HEK293 (cell line): ENCODE data around the gene IQGAP3.
A peak's percentile ranks its signal among the peaks of the same experiment; 100 is the strongest.

Experiments used
- CTCF ChIA-PET: fragments of 350-600 bp; formaldehyde crosslinking; extraction: SDS; loops from one replicate; lab custom pipeline; 2021; ENCODE audit warnings: antibody characterized with exemption; lab: Yijun Ruan, JAX
- POLR2A ChIA-PET: fragments of 300-600 bp; formaldehyde crosslinking; extraction: SDS; loops from one replicate; lab custom pipeline; 2020; ENCODE audit warnings: antibody characterized with exemption, inconsistent platforms; lab: Yijun Ruan, JAX
- H3K27ac ChIP-seq: fragments of 200-500 bp; sonication (Bioruptor generic); 2 replicates; pipeline ENCODE4 v1.5.1; 2014; ENCODE audit warnings: low read depth, low read length, control low read depth, inconsistent platforms; ENCODE audit errors: extremely low read depth
- H3K36me3 ChIP-seq, 2 experiments: fragments of 200-500 bp in 1 of 2; sonication (Bioruptor generic) in 1 of 2; 1 replicate in 1 of 2; 2 replicates in 1 of 2; pipeline ENCODE4 v1.5.1; 2014 to 2017; ENCODE audit warnings: inconsistent platforms in 2 of 2, low read length in 2 of 2; ENCODE audit not compliant: control insufficient read depth in 2 of 2, insufficient read depth in 1 of 2
- H3K4me1 ChIP-seq: fragments of 200-500 bp; sonication (Bioruptor generic); 2 replicates; pipeline ENCODE4 v1.5.1; 2014; ENCODE audit warnings: mild to moderate bottlenecking, low read length, inconsistent platforms; ENCODE audit not compliant: control insufficient read depth, insufficient read depth
- H3K4me3 ChIP-seq: 2 replicates; pipeline ENCODE4 v1.5.1; 2011; ENCODE audit warnings: low read depth, mild to moderate bottlenecking, control low read depth, low read length, moderate library complexity
- H3K9me3 ChIP-seq: fragments of 200-500 bp; sonication (Bioruptor generic); 2 replicates; pipeline ENCODE4 v1.5.1; 2014; ENCODE audit warnings: low read depth, low read length, inconsistent platforms; ENCODE audit not compliant: control insufficient read depth, insufficient read depth
- BCL11B ChIP-seq: fragments of 450-650 bp; formaldehyde crosslinking; IDR thresholded peaks from 2 replicates; pipeline ENCODE4 v1.5.1; 2016; ENCODE audit warnings: low read depth, missing biosample characterization, missing genetic modification characterization
- EGR2 ChIP-seq: fragments of 450-650 bp; formaldehyde crosslinking; IDR thresholded peaks from 2 replicates; pipeline ENCODE4 v1.5.1; 2016; ENCODE audit warnings: low read depth, missing biosample characterization, missing genetic modification characterization
- GLIS1 ChIP-seq: fragments of 450-650 bp; formaldehyde crosslinking; IDR thresholded peaks from 2 replicates; pipeline ENCODE4 v1.5.1; 2016; ENCODE audit warnings: missing biosample characterization, missing genetic modification characterization
- KLF10 ChIP-seq: fragments of 450-650 bp; IDR thresholded peaks from 2 replicates; pipeline ENCODE4 v1.5.1; 2018; ENCODE audit warnings: missing biosample characterization, mild to moderate bottlenecking, missing genetic modification characterization
- SP2 ChIP-seq: fragments of 450-650 bp; formaldehyde crosslinking; IDR thresholded peaks from 2 replicates; pipeline ENCODE4 v1.5.1; 2016; ENCODE audit warnings: missing biosample characterization, missing genetic modification characterization
- SP3 ChIP-seq: fragments of 450-650 bp; formaldehyde crosslinking; IDR thresholded peaks from 2 replicates; pipeline ENCODE4 v1.5.1; 2016; ENCODE audit warnings: missing biosample characterization, missing genetic modification characterization
- ZIC2 ChIP-seq: fragments of 450-650 bp; formaldehyde crosslinking; IDR thresholded peaks from 2 replicates; pipeline ENCODE4 v1.5.1; 2016; ENCODE audit warnings: missing biosample characterization, missing genetic modification characterization
- ZNF274 ChIP-seq, 2 experiments: fragments of 200-500 bp in 1 of 2; fragments of 450-650 bp in 1 of 2; sonication (Bioruptor generic) in 1 of 2; formaldehyde crosslinking in 1 of 2; IDR thresholded peaks; 2 replicates each; pipeline versions ENCODE4 v1.5.1 to v1.6.1; 2014 to 2016; ENCODE audit warnings: borderline replicate concordance in 1 of 2, inconsistent platforms in 1 of 2, low read length in 1 of 2, missing biosample characterization in 1 of 2, missing genetic modification characterization in 1 of 2
- ZNF292 ChIP-seq: fragments of 450-650 bp; formaldehyde crosslinking; IDR thresholded peaks from 2 replicates; pipeline ENCODE4 v1.5.1; 2016; ENCODE audit warnings: low read depth, missing biosample characterization, missing genetic modification characterization, borderline replicate concordance
- ZNF335 ChIP-seq: fragments of 450-650 bp; formaldehyde crosslinking; conservative IDR thresholded peaks from 2 replicates; pipeline ENCODE4 v1.5.1; 2016; ENCODE audit warnings: missing biosample characterization, missing genetic modification characterization
- ZNF341 ChIP-seq: fragments of 450-650 bp; formaldehyde crosslinking; IDR thresholded peaks from 2 replicates; pipeline ENCODE4; 2016; ENCODE audit warnings: low read depth, missing biosample characterization, missing genetic modification characterization
- ZNF530 ChIP-seq: fragments of 450-650 bp; formaldehyde crosslinking; IDR thresholded peaks from 2 replicates; pipeline ENCODE4 v1.5.1; 2016; ENCODE audit warnings: low read depth, missing biosample characterization, missing genetic modification characterization
- ZNF596 ChIP-seq: fragments of 450-650 bp; IDR thresholded peaks from 2 replicates; pipeline ENCODE4 v1.5.0; 2018; ENCODE audit warnings: missing biosample characterization, mild to moderate bottlenecking, missing genetic modification characterization, moderate library complexity
- ZNF785 ChIP-seq: fragments of 450-650 bp; formaldehyde crosslinking; IDR thresholded peaks from 2 replicates; pipeline ENCODE4 v1.5.1; 2016; ENCODE audit warnings: missing biosample characterization, missing genetic modification characterization
- ZNF837 ChIP-seq: fragments of 450-650 bp; formaldehyde crosslinking; IDR thresholded peaks from 2 replicates; pipeline ENCODE4 v1.5.1; 2016; ENCODE audit warnings: missing biosample characterization, missing genetic modification characterization
- TF ChIP-seq, protein P1 (sequence below): fragments of 450-650 bp; formaldehyde crosslinking; IDR thresholded peaks from 2 replicates; pipeline ENCODE4 v1.5.1; 2017; ENCODE audit warnings: missing biosample characterization, missing genetic modification characterization
- TF ChIP-seq, protein P2 (sequence below): fragments of 450-650 bp; formaldehyde crosslinking; IDR thresholded peaks from 2 replicates; pipeline ENCODE4 v1.5.1; 2017; ENCODE audit warnings: missing biosample characterization, missing genetic modification characterization

IQGAP3 gene

DNA sequence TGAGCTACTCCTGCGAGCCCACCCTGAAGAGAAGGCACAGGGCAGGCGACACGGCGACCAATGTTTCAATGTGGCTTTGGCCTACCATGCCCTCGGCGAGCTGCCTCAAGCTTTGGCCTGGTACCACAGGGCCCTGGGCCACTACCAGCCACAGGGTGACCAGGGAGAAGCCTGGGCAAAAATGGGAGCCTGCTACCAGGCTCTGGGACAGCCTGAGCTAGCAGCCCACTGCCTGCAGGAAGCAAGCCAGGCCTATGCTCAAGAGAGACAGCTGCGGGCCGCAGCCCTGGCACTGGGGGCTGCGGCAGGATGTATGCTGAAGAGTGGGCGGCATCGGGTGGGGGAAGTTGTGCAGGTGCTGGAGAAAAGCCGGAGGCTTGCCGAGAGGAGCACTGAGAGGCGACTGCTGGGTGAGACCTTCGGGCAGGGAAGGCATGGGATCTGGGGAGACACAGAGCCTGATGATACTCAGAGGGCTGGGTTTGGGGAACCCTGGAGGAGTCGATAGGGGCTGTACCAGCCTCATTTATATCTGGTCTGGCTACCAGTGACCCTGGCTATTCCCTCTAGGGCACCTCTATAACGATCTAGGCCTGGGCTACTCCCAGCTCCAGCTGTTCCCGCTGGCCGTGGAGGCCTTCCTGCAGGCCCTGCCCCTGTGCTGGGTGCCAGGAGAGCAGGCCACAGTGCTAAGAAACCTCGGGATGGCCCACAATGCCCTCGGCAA lies 9.5 kb upstream of the IQGAP3 start:
- Histone ChIP-seq H3K27ac (no peak overlapping the region), H3K9me3 (no peaks in the 10 kb centered on the region), H3K4me3 (no peak overlapping the region), H3K36me3 (no peaks in the 10 kb centered on the region), H3K4me1 (no peaks in the 10 kb centered on the region)
- TF ChIP-seq ZNF785 (tag by site-specific recombination) = no peak
- peak; percentile 80 for TF ChIP-seq ZNF335 (tag by site-specific recombination)
- no peak for TF ChIP-seq ZIC2 (tag by site-specific recombination)
- TF ChIP-seq EGR2 (tag by site-specific recombination) = 0 out of 2 replicates have a peak, but pooled peaks have one; percentile 17
- no peak for TF ChIP-seq ZNF274 (IDR thresholded peaks at IDR 0.05; ENCODE audit: low read length)
- TF ChIP-seq ZNF274 (tag by site-specific recombination; IDR thresholded peaks at IDR 0.05; ENCODE audit: borderline replicate concordance) = no peak
- no peak for TF ChIP-seq ZNF341 (tag by site-specific recombination)
- no peak for TF ChIP-seq ZNF837 (tag by site-specific recombination)
- ChIA-PET CTCF (interaction anchor here (0.7 to 3.7 kb wide), 13 partner anchors 9 to 98 kb away, joined by 3 to 17 read pairs (median 3); partner anchors contain the start of genes GPATCH4, IQGAP3 and NAXE), POLR2A (interaction anchor here (1.5 kb wide), 1 partner anchor 9 kb away, joined by 3 read pairs; the partner anchor contains the start of gene NAXE)

DNA sequence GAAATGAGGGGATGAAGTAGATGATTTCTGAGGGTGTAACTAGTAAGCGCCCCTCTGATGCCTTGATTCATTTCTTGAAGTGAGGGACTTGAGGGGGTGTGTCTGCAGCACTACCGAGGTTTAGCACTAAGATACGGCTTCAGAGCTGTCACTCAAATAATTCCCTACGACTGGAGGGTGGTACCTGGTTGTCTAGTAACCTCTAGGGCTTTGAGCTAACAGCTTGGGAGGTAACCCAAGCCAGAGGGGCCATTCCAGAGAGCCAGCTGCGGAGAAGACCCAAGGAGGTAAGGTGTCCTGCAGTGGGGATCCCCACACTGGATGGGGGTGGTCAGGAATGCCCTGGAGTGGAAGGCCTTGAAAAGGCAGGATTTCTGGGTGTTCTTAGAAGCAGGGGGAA lies 7.1 kb upstream of the IQGAP3 start, which contains the start of gene TTC24:
Gene TTC24 (plus strand): TSS at position 252 of the 400 bp plus-strand sequence. CDS start 1,642 bp downstream, outside the sequence.
- H3K27ac ChIP-seq = no peak within 1 kb of the TSS
- no peak within 1 kb of the TSS for H3K4me3 ChIP-seq
- POLR2A ChIA-PET = interaction anchor here (0.7 to 1.0 kb wide), 2 partner anchors 8 to 17 kb away, joined by 3 to 6 read pairs; no protein-coding TSS in a partner anchor

DNA sequence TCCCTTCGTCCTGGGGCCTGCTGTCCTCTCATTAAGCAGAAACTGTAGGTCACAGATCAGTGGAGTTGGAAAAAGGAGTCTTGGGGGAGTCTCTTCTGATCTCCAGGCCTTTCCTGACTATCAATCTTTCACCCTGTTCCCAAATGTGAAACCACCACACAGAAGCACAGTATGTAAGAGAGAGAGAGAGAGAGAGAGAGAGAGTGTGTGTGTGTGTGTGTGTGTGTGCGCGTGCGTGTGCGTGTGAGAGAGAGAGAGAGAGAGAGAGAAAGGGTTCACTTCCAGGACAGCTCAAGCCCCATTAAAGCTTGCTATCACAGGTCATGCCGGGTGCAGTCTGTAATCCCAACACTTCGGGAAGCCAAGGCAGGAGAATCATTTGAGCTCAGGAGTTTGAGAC lies 5.7 kb upstream of the IQGAP3 start:
- H3K4me3 ChIP-seq = no peak overlapping the region
- no peaks in the 10 kb centered on the region for H3K9me3 ChIP-seq
- ChIA-PET CTCF (no interaction called here), POLR2A (interaction anchor here (1.2 kb wide), 1 partner anchor 9 kb away, joined by 4 read pairs; no protein-coding TSS in a partner anchor)
- no peaks in the 10 kb centered on the region for H3K36me3 ChIP-seq
- no peak overlapping the region for H3K27ac ChIP-seq
- TF ChIP-seq ZNF596 (tag by site-specific recombination) = peak; percentile 25; the same call in 1 of the 2 replicates
- TF ChIP-seq BCL11B (tag by site-specific recombination) = no peak
- TF ChIP-seq, protein P1, sequence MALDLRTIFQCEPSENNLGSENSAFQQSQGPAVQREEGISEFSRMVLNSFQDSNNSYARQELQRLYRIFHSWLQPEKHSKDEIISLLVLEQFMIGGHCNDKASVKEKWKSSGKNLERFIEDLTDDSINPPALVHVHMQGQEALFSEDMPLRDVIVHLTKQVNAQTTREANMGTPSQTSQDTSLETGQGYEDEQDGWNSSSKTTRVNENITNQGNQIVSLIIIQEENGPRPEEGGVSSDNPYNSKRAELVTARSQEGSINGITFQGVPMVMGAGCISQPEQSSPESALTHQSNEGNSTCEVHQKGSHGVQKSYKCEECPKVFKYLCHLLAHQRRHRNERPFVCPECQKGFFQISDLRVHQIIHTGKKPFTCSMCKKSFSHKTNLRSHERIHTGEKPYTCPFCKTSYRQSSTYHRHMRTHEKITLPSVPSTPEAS (tag by site-specific recombination) = peak; percentile 93
- no peak for TF ChIP-seq SP3
- no peak for TF ChIP-seq ZNF292 (tag by site-specific recombination)
- TF ChIP-seq, protein P2, sequence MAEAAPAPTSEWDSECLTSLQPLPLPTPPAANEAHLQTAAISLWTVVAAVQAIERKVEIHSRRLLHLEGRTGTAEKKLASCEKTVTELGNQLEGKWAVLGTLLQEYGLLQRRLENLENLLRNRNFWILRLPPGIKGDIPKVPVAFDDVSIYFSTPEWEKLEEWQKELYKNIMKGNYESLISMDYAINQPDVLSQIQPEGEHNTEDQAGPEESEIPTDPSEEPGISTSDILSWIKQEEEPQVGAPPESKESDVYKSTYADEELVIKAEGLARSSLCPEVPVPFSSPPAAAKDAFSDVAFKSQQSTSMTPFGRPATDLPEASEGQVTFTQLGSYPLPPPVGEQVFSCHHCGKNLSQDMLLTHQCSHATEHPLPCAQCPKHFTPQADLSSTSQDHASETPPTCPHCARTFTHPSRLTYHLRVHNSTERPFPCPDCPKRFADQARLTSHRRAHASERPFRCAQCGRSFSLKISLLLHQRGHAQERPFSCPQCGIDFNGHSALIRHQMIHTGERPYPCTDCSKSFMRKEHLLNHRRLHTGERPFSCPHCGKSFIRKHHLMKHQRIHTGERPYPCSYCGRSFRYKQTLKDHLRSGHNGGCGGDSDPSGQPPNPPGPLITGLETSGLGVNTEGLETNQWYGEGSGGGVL (tag by site-specific recombination) = peak; percentile 44
- H3K4me1 ChIP-seq = no peaks in the 10 kb centered on the region

More for the DNA sequence above, 7.1 kb upstream of the IQGAP3 start, which contains the start of gene TTC24:
- no peaks in the 10 kb centered on the region for H3K4me1 ChIP-seq
- TF ChIP-seq SP2 (peak; percentile 26; the same call in 1 of the 2 replicates), KLF10 (0 out of 2 replicates have a peak, but pooled peaks have one; percentile 26), ZNF530 (tag by site-specific recombination) (no peak), GLIS1 (tag by site-specific recombination) (peak; percentile 40; the same call in 1 of the 2 replicates)
- no peaks in the 10 kb centered on the region for H3K9me3 ChIP-seq
- no peaks in the 10 kb centered on the region for H3K36me3 ChIP-seq
- CTCF ChIA-PET = interaction anchor here (0.6 to 3.7 kb wide), 6 partner anchors 23 to 299 kb away, joined by 3 to 17 read pairs (median 5); no protein-coding TSS in a partner anchor
